22Rv1 (cell line): ENCODE results near the gene SYT13.

Experiments
- H3K27ac ChIP-seq: fragments of 450-650 bp; 2 replicates; pipeline ENCODE4 v1.5.1; 2017
- CTCF ChIP-seq: fragments of 450-650 bp; IDR thresholded peaks from 2 replicates; pipeline ENCODE4 v1.5.1; 2017; ENCODE audit warnings: mild to moderate bottlenecking
- ZFX ChIP-seq: fragments of 450-650 bp; IDR thresholded peaks from 2 replicates; pipeline ENCODE4 v1.6.1; 2017; ENCODE audit warnings: antibody characterized with exemption, borderline replicate concordance

The SYT13 gene

DNA sequence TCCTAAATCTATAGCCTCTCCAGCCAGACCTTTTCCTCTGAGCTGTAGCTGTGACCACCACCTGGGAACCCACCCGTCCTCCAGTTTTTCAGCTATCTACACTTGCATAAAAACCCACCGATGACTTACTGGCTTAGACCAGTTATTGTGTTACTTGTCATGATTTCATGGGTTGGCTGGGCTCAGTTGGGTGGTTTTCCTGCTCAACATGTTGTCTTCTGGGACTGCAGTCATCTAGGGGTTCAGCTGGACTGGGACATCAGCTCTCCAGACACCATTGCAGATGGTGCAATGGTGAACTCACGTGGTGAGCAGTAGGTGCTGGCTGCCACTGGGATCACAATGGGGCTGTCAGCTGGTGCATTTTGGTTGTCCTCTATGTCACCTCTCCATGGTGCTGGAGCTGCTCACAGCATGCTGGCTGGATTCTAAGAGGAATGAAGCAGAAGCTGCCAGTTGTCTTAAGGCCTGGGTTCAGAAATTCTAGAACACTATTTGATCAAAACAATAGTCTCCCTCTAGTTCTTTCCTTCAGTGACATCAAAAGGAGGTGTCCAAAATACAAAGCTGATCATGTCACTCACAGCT is 1.3 kb upstream of the SYT13 start:
- no peak for TF ChIP-seq ZFX
- TF ChIP-seq CTCF, result no peak

GRCh38 chr11:45285250-45285828 is 802 bp downstream of the SYT13 start:
- H3K27ac ChIP-seq, result no peak overlapping the region

More for the DNA sequence above, 1.3 kb upstream of the SYT13 start:
- no peak overlapping the region for H3K27ac ChIP-seq

GRCh38 chr11:45282081-45282480 is 4.1 kb downstream of the SYT13 start:
- no peak overlapping the region for H3K27ac ChIP-seq
- no peak for TF ChIP-seq CTCF

More at GRCh38 chr11:45285250-45285828, 802 bp downstream of the SYT13 start:
- TF ChIP-seq CTCF, result no peak
- no peak for TF ChIP-seq ZFX

GRCh38 chr11:45280449-45280848 is 5.7 kb downstream of the SYT13 start:
- H3K27ac ChIP-seq, result no peak overlapping the region
- TF ChIP-seq ZFX (no peak), CTCF (no peak)

DNA sequence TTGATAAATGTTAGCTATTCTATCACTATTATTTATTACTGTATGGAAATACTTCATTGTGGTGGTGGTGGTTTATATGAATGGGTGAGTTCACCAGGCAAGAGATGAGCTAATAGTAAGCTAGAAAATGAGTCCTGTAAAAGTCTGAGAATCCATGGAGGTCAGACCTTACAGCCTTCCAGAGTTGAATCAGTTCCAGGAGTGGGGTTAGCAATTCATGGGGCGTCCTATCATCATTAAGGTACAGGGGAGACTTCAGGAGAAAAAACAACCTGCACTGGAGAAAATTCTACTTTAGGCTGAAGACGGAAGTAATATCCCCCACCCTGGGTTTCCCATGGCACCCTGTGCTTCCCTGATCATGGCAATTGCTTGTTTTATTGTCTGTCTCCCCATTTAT is 6.5 kb downstream of the SYT13 start:
- no peak overlapping the region for H3K27ac ChIP-seq
- no peak for TF ChIP-seq ZFX
- no peak for TF ChIP-seq CTCF

DNA sequence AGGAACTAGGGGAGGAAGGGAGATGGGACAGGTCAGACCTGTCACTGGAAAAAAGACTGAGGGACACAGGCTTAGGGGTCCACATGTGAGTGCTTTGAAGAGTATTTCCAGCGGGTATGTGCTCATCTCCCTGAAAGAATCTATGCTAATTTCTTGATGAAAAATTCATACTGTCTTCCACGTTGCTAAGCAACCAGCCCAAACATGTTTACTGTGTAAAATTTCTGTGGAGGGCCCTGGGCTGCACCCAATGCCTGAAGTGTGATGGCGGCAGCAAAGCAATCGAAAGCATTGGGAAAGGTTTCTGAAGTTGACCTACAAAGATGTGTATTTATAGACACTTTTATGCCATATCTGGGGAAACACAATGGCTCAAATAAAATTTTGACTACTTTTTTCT is 7.4 kb downstream of the SYT13 start:
- H3K27ac ChIP-seq, result no peak overlapping the region
- TF ChIP-seq ZFX (no peak), CTCF (no peak)

DNA sequence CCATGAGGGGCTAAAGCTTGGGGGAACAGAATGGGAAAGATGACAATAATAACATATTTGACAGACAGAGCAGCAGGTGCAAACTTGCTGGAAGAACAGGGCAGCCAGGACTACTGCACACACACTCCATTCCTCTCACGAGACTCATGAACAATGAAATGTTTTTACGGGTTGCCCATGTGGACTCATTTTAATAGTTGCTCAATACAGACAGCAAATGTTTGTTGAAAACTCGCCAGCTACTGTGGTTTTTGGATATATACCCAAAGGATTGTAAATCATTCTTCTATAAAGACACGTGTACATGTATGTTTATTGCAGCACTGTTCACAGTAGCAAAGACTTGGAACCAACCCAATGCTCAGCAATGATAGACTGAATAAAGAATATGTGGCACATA is 10.3 kb downstream of the SYT13 start:
- H3K27ac ChIP-seq, result no peak overlapping the region
- TF ChIP-seq CTCF (no peak), ZFX (no peak)
